EH (cell line): ENCODE data around the gene ATF6.
A peak's percentile ranks its signal among the peaks of the same experiment; 100 is the strongest.

ENCODE experiments used
- DNase-seq: peaks from one replicate; pipeline ENCODE4 v3.0.0-alpha.2; 2015; ENCODE audit warnings: low read depth

The ATF6 gene

GRCh38 chr1:161970036-161970435, 203.9 kb downstream of the ATF6 start:
- no peak for DNase-seq

GRCh38 chr1:161970633-161971032, 204.5 kb downstream of the ATF6 start:
- no peak for DNase-seq

GRCh38 chr1:161972828-161973227, 206.7 kb downstream of the ATF6 start:
- DNase-seq: no peak

GRCh38 chr1:161973924-161974845, 208.1 kb downstream of the ATF6 start:
- DNase-seq: peak; percentile 69

- no peak for DNase-seq
Observed at GRCh38 chr1:161978011-161978790, 212.1 kb downstream of the ATF6 start.

GRCh38 chr1:161981126-161981525, 215.0 kb downstream of the ATF6 start:
- no peak for DNase-seq

- DNase-seq: no peak
Observed at GRCh38 chr1:161981735-161982506, 215.8 kb downstream of the ATF6 start.

- no peak for DNase-seq
Observed at GRCh38 chr1:161982507-161982895, 216.4 kb downstream of the ATF6 start.

GRCh38 chr1:161982917-161983316, 216.8 kb downstream of the ATF6 start:
- no peak for DNase-seq

GRCh38 chr1:161983725-161984124, 217.6 kb downstream of the ATF6 start:
- DNase-seq: no peak

- DNase-seq: no peak
Observed at GRCh38 chr1:161985301-161985822, 219.2 kb downstream of the ATF6 start.

- peak; percentile 48 for DNase-seq
Observed at GRCh38 chr1:161986328-161986727, 220.2 kb downstream of the ATF6 start.

- DNase-seq: peak; percentile 30
Observed at GRCh38 chr1:161987303-161987702, 221.2 kb downstream of the ATF6 start.

- no peak for DNase-seq
Observed at GRCh38 chr1:161987872-161988271, 221.8 kb downstream of the ATF6 start.

- DNase-seq: no peak
Observed at GRCh38 chr1:161988413-161988812, 222.3 kb downstream of the ATF6 start.

- peak; percentile 86 for DNase-seq
Observed at GRCh38 chr1:161989108-161989507, 223.0 kb downstream of the ATF6 start.

GRCh38 chr1:161989786-161990185, 223.7 kb downstream of the ATF6 start:
- DNase-seq: no peak

GRCh38 chr1:161993576-161993975, 227.5 kb downstream of the ATF6 start:
- no peak for DNase-seq

GRCh38 chr1:161994175-161994668, 228.1 kb downstream of the ATF6 start:
- peak; percentile 87 for DNase-seq

- DNase-seq: no peak
Observed at GRCh38 chr1:161997152-161997551, 231.0 kb downstream of the ATF6 start.

GRCh38 chr1:161998811-161999210, 232.7 kb downstream of the ATF6 start:
- DNase-seq: peak; percentile 79
